BE2C (cell line): ENCODE results near the gene RNF223.
A peak's percentile ranks its signal among the peaks of the same experiment; 100 is the strongest.
"Not testable (repeated sequence)": the region's sequence is repeated elsewhere in the genome, so short reads cannot be mapped to it uniquely, and the experiment has no call there.

ENCODE experiments used
- DNase-seq: peaks from one replicate; pipeline ENCODE4 v3.0.0-alpha.2; 2020
- H3K27me3 ChIP-seq: fragments of 250-450 bp; sonication (Bioruptor Pico); 2 replicates; pipeline ENCODE4 v1.5.1; 2020; ENCODE audit warnings: mild to moderate bottlenecking
- H3K36me3 ChIP-seq: fragments of 250-450 bp; sonication (Bioruptor Pico); 2 replicates; pipeline ENCODE4 v1.5.1; 2020; ENCODE audit warnings: mild to moderate bottlenecking
- H3K4me1 ChIP-seq: fragments of 250-450 bp; sonication (Bioruptor Pico); 2 replicates; pipeline ENCODE4 v1.5.1; 2020
- H3K4me3 ChIP-seq: 2 replicates; pipeline ENCODE4 v1.5.1; 2011; ENCODE audit warnings: low read depth, low read length
- H3K9me3 ChIP-seq: fragments of 250-450 bp; sonication (Bioruptor Pico); 2 replicates; pipeline ENCODE4 v1.5.1; 2020
- TF ChIP-seq, protein P1 (sequence below): IDR thresholded peaks from 2 replicates; pipeline ENCODE4 v1.5.1; 2012; ENCODE audit warnings: mild to moderate bottlenecking, low read depth, low read length

The RNF223 gene

DNA sequence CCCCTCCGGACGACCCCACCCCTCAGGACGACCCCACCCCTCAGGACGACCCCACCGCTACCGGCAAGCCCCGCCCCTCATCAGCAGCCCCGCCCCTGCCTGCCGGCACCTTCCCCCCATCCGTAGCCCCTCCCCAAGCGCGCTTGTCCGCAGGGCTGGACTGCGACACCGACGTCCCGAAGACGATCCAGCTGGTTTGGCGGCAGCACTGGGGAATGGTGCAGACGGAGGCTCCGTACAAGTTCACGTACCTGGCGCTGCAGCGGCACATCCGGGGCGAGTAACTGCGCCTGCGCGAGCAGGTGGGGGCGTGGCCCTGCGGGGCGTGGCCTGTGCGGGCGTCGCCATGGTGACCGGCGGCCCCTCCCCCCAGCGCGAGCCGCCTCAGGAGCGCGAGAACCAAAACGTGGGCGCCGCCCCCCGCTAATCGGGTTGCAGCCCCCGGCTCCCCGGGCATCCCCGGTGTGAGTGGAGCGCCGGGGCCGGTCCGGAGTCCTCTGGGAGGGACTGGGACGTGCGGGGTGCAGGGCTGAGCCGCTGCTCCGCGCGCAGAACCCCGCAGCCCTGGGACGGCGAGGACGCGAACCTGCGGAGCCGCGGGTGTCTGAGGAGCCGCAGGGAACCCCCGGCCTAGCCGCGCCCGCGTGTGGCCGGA lies 4.9 kb downstream of the RNF223 start:
- H3K9me3 ChIP-seq = no peaks in the 10 kb centered on the region
- peaks cover 6% of the 10 kb centered on the region; the same call in 1 of the 2 replicates for H3K27me3 ChIP-seq
- TF ChIP-seq, protein P1, sequence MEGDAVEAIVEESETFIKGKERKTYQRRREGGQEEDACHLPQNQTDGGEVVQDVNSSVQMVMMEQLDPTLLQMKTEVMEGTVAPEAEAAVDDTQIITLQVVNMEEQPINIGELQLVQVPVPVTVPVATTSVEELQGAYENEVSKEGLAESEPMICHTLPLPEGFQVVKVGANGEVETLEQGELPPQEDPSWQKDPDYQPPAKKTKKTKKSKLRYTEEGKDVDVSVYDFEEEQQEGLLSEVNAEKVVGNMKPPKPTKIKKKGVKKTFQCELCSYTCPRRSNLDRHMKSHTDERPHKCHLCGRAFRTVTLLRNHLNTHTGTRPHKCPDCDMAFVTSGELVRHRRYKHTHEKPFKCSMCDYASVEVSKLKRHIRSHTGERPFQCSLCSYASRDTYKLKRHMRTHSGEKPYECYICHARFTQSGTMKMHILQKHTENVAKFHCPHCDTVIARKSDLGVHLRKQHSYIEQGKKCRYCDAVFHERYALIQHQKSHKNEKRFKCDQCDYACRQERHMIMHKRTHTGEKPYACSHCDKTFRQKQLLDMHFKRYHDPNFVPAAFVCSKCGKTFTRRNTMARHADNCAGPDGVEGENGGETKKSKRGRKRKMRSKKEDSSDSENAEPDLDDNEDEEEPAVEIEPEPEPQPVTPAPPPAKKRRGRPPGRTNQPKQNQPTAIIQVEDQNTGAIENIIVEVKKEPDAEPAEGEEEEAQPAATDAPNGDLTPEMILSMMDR = no peak
- peak overlapping the region; percentile 60 for H3K4me3 ChIP-seq
- no peaks in the 10 kb centered on the region for H3K36me3 ChIP-seq
- H3K4me1 ChIP-seq = no peaks in the 10 kb centered on the region
- peak; percentile 85 for DNase-seq

DNA sequence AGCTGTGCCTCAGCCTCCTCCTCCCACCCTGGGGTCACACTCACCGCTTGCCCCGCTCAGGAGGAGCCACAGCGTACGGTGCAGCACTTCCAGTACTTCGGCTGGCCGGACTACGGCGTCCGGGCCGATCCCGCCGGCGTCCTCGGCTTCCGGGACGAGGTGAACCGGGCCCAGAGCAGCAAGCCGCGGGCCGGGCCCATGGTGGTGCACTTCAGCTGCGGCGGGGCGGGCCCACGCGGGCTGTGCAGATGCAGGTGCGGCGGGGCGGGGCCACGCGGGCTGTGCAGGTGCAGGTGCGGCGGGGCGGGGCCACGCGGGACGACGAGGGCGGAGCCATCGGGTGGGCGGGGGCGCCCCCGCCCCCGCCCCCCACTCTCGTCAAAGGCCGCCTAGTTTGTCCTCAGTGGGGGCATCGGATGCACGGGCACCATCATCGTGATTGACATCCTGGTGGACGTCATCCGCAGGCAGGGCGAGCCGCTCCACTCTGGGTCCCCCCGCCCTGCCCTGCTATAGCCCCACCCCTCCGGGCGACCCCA lies 5.5 kb downstream of the RNF223 start:
- Histone ChIP-seq H3K4me1 (no peaks in the 10 kb centered on the region), H3K9me3 (no peaks in the 10 kb centered on the region), H3K27me3 (peaks cover 10% of the 10 kb centered on the region), H3K36me3 (no peaks in the 10 kb centered on the region), H3K4me3 (no peak overlapping the region)
- TF ChIP-seq, protein P1 = no peak
- no peak for DNase-seq

DNA sequence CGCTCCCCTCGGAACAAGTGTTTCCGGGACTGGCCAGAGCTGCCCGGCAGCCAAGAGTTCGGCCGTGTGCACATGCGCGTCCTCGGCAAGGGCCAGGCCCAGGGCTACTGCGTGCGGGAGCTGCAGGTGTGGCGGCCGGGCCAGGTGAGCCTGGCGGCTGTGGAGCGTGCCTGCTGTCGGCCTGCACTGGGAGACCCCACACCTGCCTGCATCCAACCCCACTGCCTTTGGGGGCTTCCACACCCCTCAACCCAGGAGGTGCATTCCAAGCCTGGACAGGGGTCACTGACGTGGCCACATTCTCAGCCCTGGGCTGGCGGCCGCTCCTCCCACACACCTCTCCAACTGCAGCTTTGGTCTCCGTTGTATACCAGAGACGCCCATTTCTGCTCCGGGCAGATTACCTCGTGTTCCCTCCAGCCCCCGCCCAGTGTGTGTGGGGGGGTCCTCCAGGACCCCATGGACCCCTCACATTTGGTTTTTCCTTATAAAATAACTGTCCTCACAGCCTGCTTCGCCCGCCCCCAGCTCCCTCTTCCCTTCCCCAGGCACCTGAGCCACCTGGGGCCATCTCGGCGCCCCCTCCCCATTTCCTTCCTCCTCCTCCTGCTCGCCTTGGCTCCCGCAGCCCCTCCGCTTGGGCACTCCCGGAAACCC lies 6.1 kb downstream of the RNF223 start:
- Histone ChIP-seq H3K36me3 (no peaks in the 10 kb centered on the region), H3K9me3 (no peaks in the 10 kb centered on the region), H3K27me3 (peaks cover 16% of the 10 kb centered on the region), H3K4me1 (no peaks in the 10 kb centered on the region), H3K4me3 (no peak overlapping the region)
- no peak for DNase-seq
- TF ChIP-seq, protein P1 = no peak

DNA sequence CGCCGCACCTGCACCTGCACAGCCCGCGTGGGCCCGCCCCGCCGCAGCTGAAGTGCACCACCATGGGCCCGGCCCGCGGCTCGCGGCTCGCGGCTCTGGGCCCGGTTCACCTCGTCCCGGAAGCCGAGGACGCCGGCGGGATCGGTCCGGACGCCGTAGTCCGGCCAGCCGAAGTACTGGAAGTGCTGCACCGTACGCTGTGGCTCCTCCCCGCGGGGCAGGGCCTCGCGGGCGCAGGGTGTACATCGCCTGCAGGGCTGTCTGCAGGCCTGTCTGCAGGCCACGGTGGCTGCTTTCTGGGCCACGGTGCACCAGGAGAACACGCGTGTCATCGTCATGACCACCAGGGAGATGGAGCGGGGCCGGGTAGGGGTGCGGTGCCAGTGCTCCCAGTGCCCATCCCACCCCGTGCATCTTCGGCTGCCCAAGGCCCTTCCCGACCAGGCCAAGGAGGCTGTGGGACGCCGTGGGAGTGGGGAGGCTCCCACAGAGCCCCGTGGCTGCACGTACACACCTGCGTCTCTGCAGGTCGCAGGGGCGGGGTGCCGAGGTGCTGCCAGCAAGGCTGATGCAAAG lies 6.7 kb downstream of the RNF223 start:
- H3K4me1 ChIP-seq = no peaks in the 10 kb centered on the region
- peaks cover 21% of the 10 kb centered on the region for H3K27me3 ChIP-seq
- no peaks in the 10 kb centered on the region for H3K9me3 ChIP-seq
- no peak for DNase-seq
- no peaks in the 10 kb centered on the region for H3K36me3 ChIP-seq
- TF ChIP-seq, protein P1 = no peak
- H3K4me3 ChIP-seq = no peak overlapping the region

DNA sequence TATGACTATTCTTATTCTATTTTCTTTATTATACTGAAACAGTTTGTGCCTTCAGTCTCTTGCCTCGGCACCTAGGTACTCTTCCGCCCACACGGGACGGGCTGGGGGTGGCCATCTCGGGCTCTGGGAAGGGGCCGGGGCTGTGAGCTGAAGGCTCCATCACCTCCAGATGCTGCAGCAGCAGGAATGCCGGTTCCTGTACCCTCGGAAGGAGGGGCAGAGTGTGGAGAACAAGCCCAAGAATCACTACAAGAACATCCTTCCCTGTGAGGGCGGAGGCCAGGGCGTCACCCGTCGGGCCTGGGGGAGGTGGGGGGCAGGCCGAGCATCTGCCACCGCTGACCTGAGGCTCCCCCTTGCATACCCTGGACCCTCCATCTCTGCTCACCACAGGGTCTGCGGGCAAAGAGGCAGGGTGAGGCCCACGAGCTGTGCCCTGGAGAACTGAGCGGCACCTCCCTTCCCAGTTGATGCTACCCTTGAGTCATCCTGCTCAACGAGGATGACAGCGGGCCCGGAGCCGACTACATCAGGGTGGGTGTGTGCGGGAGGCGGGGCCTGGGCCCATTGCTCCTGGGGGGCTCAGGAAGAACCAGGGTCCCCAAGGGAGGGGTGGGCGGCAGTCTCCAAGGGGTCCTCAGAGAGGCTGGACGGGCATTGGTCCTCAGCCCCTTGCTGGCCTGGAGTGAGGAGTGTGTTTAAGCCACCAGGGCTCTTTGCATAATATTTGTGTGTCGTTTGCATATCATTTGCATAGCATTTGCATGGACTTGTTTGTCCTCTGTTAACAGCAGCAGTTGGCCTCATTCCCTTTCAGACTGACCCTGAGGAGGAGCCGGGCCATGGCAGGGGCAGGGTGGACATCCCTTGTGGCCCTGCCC lies 7.5 kb downstream of the RNF223 start:
- no peak overlapping the region for H3K4me3 ChIP-seq
- DNase-seq = no peak
- H3K4me1 ChIP-seq = no peaks in the 10 kb centered on the region
- H3K36me3 ChIP-seq = no peaks in the 10 kb centered on the region
- peaks cover 22% of the 10 kb centered on the region for H3K27me3 ChIP-seq
- TF ChIP-seq, protein P1 = no peak
- no peaks in the 10 kb centered on the region for H3K9me3 ChIP-seq

DNA sequence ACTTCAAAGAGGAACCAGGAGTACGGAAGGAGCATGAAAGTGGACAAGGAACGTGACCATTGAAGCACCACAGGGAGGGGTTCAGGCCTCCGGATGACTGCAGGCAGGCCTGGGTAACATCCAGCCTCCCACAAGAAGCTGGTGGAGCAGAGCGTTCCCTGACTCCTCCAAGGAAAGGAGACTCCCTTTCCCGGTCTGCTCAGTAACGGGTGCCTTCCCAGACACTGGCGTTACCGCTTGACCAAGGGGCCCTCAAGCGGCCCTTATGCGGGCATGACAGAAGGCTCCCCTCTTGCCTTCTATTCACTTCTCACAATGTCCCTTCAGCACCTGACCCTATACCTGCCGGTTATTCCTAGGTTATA lies 8.2 kb downstream of the RNF223 start:
- not testable (repeated sequence) for H3K36me3 ChIP-seq, H3K4me3 ChIP-seq, H3K4me1 ChIP-seq, H3K9me3 ChIP-seq, DNase-seq
- peaks cover 30% of the 10 kb centered on the region for H3K27me3 ChIP-seq
